ENCODE measurements around the gene KLHL11.
A peak's percentile ranks its signal among the peaks of the same experiment; 100 is the strongest.

KLHL11 gene

DNA sequence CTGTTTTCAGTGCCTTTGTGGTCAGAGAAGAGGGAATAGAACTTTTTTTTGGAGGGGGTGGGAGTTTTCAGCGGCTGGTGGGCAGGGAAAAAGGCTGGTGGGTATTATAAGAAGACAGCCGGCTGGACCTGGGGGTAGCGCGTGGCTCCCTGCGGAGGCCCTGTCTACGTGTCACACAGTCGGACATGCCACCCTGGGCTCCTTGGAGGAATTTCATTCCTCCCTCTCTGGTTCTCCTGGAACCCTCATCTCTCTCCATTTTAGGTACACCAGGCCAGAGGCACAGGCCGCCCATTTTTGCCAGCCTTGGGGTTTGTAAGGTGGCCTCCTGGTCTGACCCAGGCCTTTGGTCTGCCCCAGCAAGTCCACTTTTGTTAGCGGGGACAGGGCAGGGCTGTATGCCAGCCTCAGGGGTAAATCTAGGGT lies 51.5 kb downstream of the KLHL11 start:
- CTCF ChIA-PET = interaction anchor here (1.9 kb wide), 1 partner anchor 28 kb away, joined by 6 read pairs; the partner anchor contains the start of gene JUP
- TF ChIP-seq, protein P1, sequence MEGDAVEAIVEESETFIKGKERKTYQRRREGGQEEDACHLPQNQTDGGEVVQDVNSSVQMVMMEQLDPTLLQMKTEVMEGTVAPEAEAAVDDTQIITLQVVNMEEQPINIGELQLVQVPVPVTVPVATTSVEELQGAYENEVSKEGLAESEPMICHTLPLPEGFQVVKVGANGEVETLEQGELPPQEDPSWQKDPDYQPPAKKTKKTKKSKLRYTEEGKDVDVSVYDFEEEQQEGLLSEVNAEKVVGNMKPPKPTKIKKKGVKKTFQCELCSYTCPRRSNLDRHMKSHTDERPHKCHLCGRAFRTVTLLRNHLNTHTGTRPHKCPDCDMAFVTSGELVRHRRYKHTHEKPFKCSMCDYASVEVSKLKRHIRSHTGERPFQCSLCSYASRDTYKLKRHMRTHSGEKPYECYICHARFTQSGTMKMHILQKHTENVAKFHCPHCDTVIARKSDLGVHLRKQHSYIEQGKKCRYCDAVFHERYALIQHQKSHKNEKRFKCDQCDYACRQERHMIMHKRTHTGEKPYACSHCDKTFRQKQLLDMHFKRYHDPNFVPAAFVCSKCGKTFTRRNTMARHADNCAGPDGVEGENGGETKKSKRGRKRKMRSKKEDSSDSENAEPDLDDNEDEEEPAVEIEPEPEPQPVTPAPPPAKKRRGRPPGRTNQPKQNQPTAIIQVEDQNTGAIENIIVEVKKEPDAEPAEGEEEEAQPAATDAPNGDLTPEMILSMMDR (IDR thresholded peaks at IDR 0.05; ENCODE audit: control extremely low read depth, extremely low read depth, low read depth, missing control alignments) = no peak
- POLR2A ChIA-PET = no interaction called here
- no peak for DNase-seq (ENCODE audit: extremely low spot score)

DNA sequence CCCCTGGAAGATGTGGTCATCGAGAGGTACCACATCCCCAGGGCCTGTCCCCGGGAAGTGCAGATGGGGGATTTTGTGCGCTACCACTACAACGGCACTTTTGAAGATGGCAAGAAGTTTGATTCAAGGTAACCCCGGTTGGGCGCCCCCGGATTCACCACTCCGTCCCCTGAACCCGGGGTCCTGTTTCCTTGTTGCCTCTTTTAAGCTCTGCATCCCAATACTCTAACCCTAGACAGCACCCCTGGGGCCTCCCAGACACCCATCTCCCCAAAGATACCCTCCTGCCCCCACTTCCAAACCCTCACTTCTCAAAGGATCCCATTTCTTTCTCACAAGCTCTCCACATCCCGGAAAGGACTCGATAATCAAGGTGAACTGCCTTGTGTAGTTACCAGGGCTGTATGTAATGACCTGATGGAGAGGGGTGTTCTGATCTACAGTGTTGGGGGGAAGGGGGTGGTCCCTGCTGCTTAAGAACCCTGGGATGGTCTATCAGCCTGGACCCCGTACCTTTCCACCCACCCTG lies 52.0 kb downstream of the KLHL11 start:
- CTCF ChIA-PET = no interaction called here
- DNase-seq (ENCODE audit: extremely low spot score) = no peak
- TF ChIP-seq, protein P1 (IDR thresholded peaks at IDR 0.05; ENCODE audit: control extremely low read depth, extremely low read depth, low read depth, missing control alignments) = no peak
- POLR2A ChIA-PET = no interaction called here

DNA sequence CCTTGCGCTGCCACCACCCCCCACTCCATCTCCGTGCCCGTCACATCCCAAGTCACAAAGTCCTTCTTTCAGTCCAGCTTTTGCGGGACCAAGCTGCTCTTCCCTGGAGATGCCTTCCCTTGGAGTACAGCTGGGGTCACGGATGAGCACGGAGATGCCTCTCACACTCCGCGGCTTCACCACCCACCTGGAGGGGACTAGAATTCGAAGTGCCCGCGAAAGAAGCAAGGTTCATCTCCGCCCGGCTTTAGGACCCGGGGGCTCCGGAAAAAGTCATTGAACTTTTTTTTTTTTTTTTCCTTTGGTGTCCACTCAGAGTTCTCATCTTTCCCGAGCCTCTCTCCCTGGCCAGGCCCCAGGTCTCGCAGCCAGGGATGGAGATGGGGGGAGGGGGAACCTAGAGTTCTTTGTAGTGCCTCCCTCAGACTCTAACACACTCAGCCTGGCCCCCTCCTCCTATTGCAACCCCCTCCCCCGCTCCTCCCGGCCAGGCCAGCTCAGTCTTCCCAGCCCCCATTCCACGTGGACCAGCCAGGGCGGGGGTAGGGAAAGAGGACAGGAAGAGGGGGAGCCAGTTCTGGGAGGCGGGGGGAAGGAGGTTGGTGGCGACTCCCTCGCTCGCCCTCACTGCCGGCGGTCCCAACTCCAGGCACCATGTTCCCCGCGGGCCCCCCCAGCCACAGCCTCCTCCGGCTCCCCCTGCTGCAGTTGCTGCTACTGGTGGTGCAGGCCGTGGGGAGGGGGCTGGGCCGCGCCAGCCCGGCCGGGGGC lies 52.7 kb downstream of the KLHL11 start, which contains the start of gene FKBP10:
Gene FKBP10, plus strand, starts transcription at position 624 of the 771 bp plus-strand sequence. Its CDS starts 31 bp downstream, at position 655.
- TF ChIP-seq, protein P1 (IDR thresholded peaks at IDR 0.05; ENCODE audit: control extremely low read depth, extremely low read depth, low read depth, missing control alignments) = no peak
- peak; percentile 64 for DNase-seq (ENCODE audit: extremely low spot score)
- ChIA-PET POLR2A (no interaction called here), CTCF (interaction anchor here (1.1 to 3.8 kb wide), 9 partner anchors 11 to 80 kb away, joined by 3 to 21 read pairs (median 5); partner anchors contain the start of gene KLHL11)

DNA sequence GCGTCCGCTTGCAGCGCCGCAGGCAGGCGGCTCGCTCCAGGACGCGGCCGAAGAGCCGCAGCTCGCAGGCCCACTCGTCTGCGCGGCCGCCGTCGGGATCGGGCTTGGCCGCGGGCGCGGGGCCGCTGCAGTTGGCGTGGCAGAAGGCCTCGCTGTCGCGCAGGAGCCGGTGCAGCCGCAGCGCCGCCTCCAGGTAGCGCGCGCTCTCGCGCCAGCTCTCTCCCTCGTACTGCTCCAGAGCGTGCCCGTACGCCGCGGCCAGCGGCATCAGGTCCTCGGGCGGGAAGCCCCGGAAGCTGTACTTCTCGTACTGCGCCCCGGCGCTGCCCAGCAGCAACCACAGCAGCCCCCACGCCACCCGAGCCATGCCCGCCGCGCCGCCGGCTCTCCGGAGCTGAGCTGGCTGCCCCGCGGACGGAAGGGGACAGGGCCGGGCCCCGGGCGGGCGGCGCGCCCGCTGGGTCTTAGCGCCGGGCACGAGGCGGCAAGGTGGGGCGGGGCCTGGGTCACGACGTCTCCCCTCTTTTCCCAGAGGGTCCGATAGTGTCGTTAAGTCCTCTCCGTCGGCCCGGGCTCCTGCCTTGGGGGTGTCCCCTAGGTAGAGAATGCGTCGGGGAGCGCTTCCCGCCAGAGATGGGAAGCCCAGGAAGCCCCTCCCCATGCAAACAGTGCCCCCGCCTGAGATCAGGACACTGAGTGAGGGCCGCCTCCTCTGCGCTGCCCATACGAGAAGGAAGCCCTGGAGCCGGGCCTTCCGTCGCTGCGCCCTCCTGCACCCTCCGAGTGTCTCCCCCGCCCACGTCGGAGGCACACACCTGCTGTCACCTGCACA lies 53.5 kb downstream of the KLHL11 start, which contains the start of gene P3H4:
Gene P3H4, minus strand, starts transcription at position 401 of the 832 bp plus-strand sequence. Its CDS starts 34 bp downstream, at position 367.
- ChIA-PET POLR2A (interaction anchor here (0.6 kb wide), 1 partner anchor 35 kb away, joined by 4 read pairs; no protein-coding TSS in a partner anchor), CTCF (interaction anchor here (0.8 to 3.8 kb wide), 19 partner anchors 10 to 116 kb away, joined by 3 to 21 read pairs (median 4); partner anchors contain the start of genes JUP and KLHL11)
- peak; percentile 85 for DNase-seq (ENCODE audit: extremely low spot score)
- TF ChIP-seq, protein P1 (IDR thresholded peaks at IDR 0.05; ENCODE audit: control extremely low read depth, extremely low read depth, low read depth, missing control alignments) = peak; percentile 76

DNA sequence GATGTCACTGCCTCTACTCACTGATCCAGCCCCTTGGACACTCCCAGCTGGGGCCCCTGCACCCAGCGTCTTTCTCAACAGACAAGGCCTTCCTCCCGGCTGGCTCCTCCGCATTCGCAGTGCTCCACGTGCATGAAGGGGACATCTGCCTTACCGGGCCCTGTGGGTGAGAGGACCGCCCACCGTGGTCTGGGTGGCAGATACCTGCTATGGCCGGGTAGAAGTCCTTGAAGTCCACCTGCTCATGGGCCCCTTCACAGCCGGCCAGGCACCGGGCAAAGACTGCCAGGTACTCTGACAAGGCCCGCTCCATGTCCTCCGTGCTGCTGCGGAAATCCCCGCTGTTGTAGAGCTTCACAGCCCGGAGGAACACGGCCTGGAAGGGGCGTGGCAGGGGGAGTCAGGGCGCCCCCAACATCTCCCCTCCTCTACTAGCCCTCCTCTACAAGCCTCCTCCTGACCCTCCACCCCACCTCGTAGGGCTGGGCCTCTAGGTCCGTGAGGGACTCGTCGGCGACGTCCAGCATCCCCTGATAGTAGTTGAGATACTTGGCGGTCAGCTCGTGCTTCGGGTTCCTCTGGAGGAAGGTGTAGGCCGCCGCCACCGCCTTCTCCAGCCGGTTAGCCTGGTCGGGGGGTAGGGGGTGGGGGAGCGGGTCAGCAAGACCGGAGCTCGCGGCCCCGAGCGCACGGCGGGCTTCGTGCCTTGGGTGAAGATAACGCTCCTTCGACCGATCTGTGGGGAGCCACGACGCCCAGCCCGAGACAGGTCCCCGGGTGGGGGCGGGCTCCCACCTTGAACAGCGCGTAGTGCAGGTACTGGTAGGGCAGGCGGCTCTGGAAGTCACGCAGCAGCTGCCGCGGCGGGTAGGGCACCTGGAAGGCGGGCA lies 54.3 kb downstream of the KLHL11 start:
- POLR2A ChIA-PET = interaction anchor here (0.6 kb wide), 1 partner anchor 36 kb away, joined by 4 read pairs; no protein-coding TSS in a partner anchor
- TF ChIP-seq, protein P1 (IDR thresholded peaks at IDR 0.05; ENCODE audit: control extremely low read depth, extremely low read depth, low read depth, missing control alignments) = no peak
- no peak for DNase-seq (ENCODE audit: extremely low spot score)
- CTCF ChIA-PET = interaction anchor here (0.8 to 3.8 kb wide), 19 partner anchors 9 to 115 kb away, joined by 3 to 21 read pairs (median 4); partner anchors contain the start of genes JUP and KLHL11

Measured in GM10248 (cell line).